ENCODE measurements around the gene MCAT.

The MCAT gene

DNA sequence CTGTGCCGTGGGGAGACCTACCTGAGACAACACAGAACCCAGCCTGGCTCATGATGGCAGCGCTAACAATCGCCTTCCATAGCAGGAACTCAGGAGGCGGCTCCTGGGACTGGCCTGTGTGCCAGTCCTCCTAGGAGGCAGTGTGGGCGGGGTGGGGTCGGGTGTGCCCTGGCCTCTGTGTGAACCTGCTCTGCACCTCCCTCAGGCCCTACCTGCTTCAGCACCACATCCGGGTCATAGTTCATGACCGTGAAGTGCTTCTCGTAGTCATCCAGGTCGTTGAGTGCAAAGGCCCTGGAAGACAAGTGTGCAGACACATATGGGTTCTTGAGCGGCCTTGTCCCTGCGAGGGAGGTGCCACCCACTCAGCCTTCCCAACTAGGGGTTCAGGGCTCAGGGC is 28.4 kb upstream of the MCAT start:
- no peak for DNase-seq

DNA sequence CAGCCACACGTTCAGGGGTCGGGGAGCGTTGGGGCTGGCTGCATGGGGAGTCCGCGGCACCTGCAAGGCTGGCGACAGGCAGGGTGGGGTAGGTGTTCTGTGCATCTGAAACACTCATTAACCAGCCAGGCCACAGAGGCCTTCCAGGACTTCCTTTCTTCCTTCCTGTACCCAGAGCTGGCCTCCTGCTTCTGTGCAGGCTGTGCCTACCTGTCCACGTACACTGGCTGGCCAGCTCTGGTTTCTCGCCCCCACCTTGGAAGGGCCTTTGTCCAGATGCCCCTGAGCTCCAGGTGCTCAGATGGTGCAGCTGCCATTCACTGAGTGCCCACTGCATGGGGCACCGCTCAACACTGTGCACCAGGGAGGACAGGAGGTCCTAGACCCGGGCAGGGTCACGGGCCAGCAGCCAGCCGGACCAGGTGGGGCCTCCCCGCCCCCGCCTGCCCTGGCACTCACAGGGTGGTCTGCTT is 27.9 kb upstream of the MCAT start:
- DNase-seq, result no peak

DNA sequence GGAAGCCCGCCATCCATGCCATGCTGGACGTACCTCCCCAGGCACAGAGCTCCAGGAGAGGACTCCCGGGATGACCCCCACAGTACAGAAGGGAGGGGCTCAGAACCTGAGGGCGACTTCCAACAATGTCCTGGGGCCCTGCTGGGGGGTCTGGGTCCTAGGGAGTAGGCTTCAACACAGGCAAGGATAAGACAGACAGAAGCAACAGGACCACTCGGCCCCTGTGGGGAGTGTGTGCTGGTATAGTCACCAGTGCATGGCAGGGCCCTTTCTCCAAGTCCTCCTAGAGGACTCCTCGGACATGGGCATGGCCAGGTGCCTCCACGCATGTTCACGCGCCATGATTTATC is 26.9 kb upstream of the MCAT start:
- no peak for DNase-seq

DNA sequence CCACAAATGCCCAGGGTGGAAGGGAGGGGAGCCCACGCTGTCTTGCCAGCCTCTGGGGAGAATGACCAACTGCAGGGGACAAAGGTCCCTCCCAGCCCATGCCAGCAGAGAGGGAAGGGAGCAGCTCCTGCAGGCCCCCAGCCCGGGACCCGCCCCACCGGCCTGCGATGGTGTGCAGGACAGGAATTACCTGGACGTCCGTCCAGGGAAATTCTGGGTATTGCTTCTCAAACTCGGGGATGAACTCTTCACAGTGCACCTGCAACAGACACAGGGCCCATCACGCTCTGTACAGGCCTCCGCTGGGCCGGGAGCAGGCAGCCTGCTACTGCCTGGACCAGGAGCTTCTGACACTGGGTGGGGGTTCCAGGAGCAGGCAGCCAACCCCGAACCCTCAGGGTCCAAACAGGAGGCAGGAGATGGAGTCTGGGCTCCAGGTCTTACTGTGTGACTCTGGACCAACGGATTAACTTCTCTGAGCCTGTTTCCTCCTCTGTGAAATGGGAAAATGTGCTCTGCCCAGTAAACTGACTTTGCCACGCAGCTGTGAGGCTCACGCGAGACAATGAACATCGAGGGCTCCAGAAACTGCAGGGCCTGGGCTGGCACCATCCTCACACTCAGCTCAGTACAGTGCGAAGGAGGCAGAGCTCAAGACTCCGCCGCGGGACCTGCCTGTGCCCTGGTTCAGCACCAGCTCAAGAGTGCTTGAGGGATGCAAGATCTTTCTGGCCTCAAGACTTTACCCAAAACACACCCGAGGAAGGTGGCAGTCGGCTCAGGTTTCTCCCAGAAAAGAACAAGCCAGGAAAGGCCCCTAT is 26.3 kb upstream of the MCAT start:
- no peak for DNase-seq

DNA sequence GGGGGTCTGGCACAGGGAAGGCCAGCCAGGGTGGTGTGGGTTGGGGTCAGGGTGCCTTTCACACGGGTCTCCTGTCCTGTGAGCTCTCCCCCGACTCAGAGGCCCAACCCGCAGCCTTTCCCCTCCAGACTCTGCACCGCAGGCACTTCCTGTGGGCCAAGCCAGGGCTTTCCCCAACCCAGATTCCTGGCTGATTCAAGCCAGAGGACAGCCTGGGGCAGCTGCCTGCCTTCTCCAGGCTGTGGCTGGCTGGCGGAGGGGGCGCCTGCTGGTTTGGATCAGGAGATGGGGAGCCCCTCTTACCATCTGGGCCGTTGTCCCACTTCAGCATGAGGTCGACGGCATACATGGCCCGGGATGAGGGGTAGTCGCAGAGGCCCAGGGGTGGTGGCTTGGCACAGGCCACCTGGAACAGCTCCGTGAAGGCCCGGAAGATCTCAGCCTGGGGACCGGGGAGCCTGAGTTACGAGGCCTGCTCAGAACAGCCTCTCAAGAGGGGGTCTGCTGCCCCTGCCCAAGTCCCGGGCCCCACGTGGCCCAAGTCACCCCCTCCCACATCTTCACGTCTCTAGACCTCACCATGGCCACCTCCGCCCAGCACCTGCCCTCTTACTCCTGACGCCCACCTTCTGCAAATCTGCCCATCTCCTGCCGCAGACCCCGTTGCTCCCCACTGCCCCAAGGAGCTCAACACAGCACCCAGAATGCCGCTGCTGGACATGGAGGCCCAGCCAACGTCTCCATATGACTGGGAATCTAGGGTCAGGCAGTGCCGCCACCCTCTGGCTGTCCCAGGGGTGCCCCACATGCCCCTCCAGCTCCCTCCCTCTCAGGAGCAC is 25.5 kb upstream of the MCAT start:
- no peak for DNase-seq

DNA sequence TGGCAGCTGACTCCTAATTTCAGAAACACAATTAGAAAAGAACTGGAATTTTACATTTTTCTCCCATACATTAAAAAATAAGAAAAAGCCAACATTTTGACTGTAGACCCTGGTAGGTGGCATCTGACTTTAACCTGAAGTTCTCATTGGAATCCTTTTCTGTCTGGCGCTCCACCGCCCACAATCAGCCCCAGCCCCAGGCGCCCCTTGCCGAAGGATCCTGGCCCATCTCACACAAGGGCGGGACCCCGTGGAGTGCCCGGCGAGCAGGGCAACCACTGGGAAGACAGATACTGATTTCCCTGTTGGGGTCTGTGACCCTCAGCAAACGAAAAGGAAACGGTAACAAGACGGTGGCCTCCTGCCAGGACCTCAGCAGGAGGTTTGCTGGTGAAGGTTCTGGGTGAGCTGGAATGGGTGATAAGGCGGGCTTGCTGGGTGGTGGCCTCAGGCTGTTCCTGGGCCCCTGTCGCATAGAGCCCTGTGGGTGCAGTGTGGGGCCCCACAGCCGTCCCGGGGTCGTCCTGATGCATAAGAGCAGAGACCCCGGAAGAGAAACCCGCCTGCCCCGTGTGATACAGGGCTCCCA is 23.9 kb upstream of the MCAT start:
- DNase-seq, result no peak

DNA sequence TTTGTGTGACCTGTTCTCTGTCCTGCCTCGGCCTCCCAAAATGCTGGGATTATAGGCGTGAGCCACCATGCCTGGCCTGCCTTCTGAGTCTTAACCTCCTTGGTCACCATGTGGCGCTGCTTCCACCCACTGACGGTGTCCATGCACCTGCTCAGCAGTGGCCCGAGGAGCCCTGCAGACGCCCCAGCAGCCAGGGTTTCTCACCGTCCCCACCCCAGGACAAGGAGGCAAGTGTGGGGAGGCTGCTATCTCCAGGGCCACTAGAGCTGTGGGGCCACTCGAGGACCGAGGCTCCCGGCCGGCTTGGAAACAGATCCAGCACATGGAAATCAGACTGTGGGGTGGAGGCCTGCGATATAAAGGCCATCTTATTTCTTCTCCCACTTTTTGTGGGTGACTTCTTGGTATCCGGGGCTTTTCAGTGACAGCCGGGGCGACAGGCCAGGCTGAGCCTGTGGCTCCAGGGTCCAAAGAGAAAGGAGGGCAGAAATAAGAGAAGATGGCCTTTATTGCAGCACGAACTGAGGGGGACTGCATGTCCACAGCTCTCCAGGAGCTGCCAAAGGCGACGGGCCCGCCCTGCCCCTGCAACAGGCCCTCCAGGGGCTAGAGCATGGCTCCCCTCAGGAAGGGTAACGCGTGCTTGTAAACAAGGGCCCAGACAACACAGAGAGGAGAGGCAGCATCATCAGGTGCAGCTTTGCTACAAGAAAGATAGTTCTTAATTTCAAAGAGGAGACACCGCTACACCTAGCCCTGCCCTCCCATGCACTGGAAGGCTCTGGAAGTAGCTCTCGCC is 23.1 kb upstream of the MCAT start:
- DNase-seq, result no peak

DNA sequence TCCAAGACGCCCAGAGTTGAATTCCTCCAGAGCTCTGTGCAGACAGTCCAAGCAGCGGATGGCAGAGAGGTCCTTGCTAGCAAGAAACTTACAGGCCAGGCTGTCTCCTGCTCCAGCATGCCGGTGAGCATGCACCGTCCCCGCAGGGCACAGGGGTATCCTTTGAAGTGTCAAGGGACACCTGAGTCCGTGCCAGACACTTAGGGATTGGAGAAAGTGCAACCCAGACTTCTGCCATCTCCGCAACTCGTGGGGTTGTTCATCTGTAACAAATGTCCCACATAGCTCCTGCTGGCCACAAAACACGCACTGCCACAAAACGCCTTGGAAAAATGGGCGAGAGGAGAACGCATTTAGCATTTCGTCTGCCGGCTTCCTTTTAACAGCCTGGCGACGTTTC is 21.4 kb upstream of the MCAT start:
- DNase-seq, result no peak

DNA sequence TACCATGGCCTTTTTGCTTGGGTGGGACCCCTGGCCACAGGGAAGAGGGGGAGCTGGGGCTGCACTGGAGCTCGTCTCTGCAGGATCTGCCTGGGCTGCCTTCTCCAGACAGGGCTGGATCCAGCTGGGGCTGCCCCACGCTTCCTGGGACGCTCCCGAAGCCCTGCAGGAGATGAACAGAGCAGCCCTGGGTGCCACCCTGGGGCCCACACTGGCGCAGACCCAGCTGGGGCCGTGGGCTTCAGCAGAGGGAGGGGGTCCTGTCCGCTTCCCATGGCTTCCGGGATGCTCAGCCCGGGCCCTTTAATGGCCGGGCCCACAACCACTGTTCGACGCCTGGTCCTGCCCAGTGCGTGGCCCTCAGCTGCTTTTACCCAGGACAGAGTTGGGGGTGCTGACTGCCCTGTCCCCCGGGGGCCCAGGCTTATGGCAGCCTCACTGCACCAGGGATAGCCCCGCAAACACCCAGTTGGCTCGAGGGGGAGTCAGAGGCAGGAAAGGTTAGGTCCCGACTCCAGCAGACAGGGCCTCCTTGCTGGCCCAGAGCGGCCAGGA is 20.1 kb upstream of the MCAT start:
- no peak for DNase-seq

DNA sequence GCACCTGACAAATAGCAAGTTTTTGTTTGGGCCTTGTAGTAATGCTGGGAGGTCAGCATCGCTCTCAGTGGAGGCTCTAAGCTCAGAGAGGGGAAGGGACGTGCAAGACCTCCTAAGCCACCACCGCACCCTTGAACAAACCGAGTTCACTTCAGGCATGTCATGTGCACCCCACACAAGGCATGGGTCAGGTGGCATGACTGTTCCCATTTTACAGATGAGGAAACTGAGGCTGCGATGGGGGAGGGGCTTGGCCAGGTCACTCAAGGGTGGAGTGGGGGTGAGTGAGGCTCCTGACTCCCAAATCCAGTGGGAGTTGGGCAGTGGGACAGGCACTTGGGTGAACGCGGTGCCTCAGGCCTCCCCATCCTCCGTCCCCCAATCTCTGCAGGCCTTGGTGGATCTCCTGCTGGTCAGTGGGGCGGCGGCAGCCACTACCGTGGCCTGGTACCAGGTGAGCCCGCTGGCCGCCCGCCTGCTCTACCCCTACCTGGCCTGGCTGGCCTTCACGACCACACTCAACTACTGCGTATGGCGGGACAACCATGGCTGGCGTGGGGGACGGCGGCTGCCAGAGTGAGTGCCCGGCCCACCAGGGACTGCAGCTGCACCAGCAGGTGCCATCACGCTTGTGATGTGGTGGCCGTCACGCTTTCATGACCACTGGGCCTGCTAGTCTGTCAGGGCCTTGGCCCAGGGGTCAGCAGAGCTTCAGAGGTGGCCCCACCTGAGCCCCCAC is 19.4 kb upstream of the MCAT start:
- no peak for DNase-seq

DNA sequence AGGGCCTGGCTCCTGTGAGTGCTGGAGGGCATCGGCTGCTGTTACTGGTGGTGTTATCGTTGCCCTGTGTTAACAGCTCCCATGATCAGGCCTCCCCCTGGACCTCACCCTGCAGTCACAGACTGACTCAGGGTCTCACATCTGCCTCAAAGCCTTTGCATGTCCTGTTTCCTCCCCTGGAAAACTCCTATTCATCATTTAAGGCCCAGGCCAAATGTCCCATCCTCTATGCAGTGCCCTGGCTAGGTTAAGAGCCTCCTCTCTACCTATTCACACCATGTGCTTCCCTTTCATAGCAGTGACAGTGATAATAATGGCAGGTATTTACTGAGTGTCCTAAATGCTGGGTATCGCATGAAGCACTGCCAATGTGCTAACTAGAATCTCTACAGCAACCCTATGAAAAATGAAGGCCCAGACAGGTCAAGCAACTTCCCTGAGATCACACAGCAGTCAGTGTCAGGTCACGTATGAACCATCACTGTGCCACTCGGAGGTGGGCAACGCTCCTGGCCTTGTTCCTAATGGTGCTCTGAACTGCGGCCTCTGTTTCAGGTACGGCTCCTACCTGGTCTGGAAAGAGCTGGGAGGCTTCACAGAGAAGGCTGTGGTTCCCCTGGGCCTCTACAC is 17.4 kb upstream of the MCAT start:
- DNase-seq, result no peak

DNA sequence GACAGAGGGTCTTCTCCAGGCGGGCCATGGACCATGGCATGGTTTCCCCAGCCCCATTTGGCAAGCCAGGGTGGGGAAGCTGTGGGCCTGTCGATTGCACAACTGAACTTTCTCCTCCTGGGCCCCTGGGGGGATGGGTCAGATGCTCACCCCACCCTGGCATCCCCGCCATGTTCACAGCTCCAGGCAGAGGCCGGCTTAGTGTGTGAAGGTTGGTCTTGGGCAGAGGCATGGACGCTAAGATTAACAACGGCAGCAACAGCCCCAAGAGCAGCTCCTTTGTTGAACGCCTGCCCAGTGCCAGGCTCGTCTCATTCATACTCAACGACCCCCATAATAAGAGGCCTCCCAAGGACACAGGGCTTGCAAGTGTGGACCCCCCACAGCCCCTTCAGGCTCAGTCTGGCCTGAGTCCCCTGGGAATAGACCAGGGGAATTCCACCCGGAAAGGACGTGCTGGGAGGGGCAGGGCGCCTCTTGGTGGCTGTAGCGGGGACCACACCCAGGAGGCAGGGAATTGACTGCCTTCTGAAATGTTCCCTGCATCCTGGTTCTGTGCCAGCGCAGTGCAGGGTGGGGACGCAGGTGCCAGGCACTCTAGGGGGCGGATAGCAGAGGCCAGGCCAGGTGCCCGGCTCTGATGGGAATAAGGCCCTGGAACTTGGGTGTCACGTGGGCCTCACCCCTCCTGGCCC is 16.4 kb upstream of the MCAT start:
- DNase-seq, result no peak

DNA sequence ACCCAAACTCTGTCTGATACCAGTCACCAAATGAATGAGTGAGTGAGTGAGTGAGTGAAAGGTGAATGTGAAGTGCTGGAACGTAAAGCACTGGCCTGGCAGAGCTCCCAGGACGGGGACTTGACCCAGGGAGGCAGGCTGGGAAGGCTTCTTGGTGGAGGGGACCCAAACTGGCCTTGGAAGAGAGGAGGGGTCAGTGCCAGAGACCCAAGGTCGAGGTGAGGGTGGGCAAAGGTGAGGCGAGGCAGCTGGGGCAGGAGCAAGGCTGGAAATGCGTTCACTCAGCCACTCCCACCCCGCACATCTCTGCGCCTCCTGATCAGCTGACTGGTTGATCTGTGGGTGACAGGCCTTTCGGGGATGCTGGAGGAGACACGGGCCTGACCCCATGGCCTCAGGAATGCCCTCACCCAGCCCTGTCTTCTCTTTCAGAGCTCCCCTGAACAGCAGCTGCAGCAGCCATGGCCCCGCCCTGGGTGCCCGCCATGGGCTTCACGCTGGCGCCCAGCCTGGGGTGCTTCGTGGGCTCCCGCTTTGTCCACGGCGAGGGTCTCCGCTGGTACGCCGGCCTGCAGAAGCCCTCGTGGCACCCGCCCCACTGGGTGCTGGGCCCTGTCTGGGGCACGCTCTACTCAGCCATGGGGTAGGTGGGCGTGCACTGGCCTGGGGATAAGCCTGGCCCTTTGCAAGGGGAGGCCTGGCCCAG is 15.7 kb upstream of the MCAT start:
- no peak for DNase-seq

DNA sequence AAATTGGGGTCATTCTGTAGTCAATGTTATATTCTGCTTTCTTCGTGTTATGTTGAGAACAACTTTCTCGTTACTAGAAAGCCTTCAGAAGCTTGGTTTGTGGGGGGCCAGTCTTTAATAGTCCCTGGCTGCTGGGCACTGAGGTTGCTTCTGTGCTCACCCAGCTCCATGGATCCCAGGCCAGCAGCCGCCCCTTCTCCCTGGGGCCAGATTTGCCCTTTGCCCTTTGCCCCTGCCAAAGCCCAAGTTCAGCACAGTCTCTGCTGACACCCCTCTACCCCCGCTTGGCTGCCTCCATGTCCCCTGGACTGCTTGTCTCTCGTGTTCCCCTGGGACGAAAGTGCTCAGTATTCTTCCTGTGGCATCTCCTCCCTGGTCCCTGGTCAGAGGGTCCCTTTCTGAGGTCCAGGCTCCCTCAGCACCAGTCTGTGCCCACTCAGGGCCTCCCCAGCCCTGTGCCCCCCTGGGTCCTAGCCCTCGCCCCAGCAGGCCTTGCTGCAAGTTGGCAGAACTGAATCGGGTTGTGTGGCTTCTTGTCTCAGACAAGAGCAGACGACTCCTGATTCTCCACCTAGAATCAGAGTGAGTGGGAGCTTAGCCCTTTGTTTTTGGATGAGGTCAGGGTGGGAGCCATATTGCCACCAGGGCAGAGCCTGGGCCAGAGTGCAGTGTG is 14.8 kb upstream of the MCAT start:
- no peak for DNase-seq

DNA sequence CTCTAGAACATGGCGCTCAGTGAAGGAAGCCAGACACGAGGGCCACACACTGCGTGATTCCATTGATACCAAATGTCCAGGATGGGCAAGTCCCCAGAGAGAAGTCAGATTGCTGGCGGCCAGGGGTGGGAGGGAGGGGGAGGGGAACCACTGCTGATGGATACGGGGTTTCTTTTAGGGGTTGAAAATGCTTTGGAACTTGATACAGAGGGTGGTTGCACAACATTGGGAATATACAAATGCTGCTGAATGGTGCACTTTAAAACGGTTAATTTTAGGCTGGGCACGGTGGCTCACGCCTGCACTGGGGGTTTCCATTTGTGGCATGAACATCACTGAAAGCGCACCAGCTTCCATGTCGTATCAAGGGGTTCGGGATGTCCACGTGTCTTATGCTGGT is 13.2 kb upstream of the MCAT start:
- DNase-seq, result no peak

DNA sequence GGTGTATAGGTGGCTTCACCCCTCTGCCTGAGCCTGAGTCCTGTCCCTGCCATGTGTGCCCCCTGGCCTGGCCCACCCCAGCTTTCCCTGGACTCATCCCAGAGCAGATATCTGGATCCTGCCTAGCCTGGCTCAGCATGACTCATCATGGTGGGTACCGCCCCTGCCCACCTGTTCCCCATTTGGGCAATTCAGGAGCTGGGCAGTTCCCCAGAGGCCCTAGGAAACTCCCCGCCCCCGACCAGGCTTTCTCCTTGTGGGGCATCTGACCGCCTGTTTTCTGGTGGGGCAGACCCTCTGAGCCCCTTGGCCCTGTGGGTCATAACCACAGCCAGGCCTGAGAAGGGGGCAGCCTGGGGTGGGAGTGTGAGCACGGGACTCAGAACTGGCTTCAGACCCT is 12.6 kb upstream of the MCAT start:
- DNase-seq, result no peak

DNA sequence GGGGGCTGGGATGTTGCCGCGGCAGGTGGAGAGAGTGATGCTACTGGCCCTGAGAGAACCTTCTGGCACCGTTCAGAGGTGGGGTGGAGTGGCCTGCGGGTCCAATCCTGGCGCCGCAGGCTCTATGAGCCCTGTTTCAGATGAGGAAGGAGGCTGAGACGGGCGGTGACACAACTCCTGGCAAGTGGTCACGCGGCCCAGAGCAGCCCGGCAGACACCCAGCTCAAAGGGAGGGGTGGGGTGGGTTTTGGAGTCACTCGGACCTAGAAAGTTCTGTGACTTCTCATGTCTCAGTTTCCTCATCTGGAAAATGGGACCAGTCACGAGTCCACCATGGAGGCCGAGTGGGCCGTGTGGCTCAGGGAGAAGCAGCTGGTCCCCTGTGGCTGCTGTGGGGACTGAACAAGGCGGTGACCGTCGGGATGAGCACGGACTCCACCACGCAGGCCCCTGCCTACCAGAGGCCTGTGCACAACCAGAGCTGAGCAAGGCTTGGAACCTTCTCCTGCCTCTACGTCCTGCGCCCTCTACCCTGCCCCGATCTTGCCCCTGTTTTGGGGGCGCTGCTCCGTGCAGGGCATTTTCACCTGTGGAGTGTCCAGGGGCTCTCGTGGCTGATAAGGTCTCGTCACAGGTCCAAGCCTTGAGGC is 11.8 kb upstream of the MCAT start:
- no peak for DNase-seq

DNA sequence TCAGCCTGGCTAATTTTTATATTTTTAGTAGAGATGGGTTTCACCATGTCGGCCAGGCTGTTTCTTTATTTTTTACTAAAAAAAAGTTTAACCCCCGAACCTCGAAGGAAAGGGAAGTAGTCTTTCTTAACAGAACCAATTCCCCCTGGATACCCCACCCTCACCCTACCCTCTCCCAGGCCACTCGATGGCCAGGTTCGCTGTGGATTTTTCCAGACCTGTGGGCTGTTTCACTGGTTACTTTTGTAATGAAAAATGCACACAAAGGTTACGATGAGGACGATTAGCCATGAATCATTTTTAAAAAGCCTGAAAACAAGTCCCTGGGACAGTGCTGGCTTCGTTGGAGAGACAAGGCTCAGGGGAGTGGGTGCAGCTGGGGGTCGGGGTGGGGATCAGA is 10.7 kb upstream of the MCAT start:
- DNase-seq, result no peak
